GM19463 (cell line): ENCODE measurements around the gene DNASE2B.

Experiments used
- ATAC-seq: cut with Tn5 transposase; IDR thresholded peaks from one replicate; pipeline ENCODE4 v1.9.1; 2021; ENCODE audit warnings: mild to moderate bottlenecking, moderate library complexity; ENCODE audit not compliant: unreplicated experiment

The DNASE2B gene, protein sequence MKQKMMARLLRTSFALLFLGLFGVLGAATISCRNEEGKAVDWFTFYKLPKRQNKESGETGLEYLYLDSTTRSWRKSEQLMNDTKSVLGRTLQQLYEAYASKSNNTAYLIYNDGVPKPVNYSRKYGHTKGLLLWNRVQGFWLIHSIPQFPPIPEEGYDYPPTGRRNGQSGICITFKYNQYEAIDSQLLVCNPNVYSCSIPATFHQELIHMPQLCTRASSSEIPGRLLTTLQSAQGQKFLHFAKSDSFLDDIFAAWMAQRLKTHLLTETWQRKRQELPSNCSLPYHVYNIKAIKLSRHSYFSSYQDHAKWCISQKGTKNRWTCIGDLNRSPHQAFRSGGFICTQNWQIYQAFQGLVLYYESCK

DNA sequence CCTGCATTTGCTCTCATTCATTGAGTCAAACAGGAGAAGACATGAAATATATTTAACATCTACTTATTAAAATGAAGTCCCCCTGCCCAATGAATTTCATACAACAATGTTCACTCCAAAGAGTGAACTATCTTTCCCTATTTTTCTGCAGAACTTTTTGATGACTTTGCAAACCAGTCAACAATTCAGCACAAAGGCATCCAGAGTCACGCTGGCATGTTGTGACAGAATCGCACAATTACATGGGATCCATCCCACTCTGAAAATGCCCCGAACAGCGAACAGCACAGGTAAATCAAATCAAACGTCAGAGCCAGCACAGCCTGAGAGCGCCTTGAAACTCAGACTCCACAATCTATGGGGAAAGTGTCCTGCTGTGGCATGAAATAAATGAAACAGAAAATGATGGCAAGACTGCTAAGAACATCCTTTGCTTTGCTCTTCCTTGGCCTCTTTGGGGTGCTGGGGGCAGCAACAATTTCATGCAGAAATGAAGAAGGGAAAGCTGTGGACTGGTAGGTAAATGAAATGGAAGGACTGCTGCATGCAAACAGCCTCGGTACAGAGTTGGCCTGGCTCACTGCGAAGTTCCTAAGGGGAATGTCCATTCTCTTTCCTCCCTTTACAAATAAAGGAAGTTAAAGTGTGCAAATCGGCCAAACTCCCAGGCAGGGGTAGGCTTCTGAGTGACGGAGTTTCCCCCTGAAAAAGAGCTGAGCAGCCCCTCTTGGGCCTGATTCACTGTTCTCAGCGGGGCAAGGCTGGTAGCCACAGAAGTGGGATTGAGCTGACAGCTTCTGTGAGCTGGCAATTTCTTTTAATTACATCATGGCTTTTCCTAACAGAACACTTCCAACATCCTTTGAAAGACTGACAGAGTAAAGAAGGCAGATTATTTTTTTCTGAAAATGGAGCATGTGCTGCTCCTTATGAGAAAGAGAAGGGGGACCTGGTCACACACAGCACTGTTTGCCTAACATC lies at the start of gene DNASE2B:
Gene DNASE2B, plus strand, starts transcription at position 310 of the 981 bp plus-strand sequence. Its CDS starts 81 bp downstream, at position 391.
- no peak for ATAC-seq

DNA sequence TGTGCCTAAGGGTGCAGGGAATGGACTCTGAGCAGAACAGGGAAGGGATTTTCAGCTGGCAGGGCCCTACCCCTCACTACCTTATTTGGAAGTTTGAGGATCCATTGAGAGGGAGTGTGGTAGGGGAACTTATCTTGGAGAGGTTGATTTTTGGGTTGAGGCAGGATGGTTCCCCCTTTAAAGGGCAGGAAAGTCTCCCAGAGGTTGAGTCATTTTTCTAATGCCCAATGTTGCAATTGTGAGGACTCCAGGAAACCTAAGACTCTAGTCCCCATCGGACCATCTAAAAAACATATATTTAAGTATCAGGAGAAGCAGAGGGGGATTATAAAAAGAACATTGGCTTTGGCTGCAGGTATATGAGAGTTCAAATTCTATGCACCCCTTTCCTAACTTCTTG lies 49.5 kb upstream of the DNASE2B start:
- no peak for ATAC-seq

GRCh38 chr1:84350104-84350503 lies 48.2 kb upstream of the DNASE2B start:
- no peak for ATAC-seq

DNA sequence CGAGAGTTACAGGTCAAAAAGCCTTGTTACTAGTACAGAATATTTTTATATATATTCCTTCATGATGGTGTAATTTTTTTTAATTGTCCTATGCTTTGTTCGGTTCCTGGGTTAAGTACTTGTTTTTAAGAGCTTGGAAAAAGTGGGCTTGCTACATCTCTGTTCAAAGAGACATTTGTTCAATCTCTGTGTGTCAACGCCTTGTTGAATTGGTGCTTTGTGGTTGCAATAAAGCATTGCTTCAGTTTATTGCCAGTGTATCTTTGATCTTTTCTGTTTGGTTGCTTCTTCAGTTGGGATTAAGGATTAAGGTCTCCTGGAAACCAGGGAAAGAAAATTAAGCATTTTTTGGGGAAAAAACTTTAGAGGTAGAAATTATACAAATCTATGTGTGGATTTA lies 47.7 kb upstream of the DNASE2B start:
- no peak for ATAC-seq

DNA sequence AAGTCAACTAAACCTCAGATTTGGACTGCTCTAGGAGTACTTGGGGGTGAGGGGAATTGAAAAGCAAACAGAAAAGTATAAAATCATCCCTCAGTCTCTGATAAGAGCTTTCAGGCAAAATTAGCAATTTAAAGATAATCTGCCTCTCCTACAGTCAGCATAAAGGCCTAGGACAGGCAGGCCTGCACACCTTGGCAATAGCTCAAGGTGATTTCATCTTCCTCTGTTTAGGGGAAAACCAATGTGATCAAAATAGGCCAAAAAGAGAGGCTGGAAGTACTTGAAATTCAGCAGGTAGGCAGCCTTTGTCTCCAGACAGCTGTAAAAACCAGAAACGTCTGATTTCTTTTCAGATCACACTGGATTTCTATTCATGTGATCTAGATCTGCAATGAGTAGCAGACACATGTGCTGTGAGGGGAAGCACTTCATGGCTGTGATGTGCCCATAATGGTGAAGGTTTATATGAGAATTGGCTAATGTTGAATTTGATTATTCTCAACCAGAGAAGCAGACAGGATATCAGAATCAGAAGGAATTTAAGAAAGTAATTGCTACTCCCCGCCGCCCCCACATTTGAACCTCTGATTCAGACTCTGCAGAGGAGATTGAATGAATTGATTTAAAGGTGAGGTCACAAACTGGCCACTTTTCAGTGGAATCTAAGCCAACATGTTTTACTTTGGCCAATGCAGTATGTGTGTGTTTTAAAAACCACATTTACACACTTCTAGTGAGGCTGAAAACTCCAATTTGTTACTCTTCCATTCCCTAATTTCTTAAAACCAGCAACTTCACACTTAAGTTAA lies 45.8 kb upstream of the DNASE2B start:
- ATAC-seq = no peak

GRCh38 chr1:84353695-84354094 lies 44.6 kb upstream of the DNASE2B start:
- ATAC-seq = no peak

- no peak for ATAC-seq
Observed at GRCh38 chr1:84355556-84355955, 42.7 kb upstream of the DNASE2B start.

DNA sequence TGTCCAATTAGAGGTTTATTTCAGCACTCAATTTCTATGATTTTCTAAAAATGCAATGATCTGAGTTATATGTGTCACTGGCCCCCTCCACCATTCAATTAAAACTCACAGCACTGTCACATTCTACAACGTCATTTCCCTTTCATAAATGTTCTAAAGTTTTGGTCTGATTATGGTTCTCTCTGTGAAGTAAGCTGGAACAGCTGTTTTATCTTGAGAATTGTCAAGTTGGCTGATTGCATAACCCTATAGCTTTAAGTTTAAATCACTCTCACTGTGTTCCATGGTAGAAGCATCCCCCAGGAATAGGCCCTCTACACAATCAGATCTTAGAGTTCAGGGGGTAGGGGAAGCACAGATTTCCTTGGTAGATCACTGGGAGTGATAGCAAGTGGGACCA lies 41.4 kb upstream of the DNASE2B start:
- no peak for ATAC-seq

- no peak for ATAC-seq
Observed at GRCh38 chr1:84358695-84359094, 39.6 kb upstream of the DNASE2B start.

DNA sequence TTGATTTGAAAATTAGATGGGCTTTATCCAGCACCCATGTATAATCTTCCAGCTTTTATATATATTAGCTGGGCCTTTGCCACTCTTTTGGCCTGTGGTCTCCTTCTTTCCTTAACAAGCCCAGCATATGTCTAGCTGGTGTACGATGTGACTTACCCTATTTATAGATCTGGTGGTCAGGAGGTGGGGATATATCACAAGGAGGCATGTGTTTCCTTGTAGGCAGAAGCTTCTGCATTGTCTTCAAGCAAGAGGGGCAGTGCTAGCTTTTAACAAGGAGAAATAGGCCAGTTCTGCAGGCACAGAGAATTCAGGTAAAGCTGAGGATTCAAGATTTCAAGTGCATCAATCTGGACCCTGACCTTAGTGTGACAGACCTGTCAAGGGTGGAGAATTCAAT lies 38.0 kb upstream of the DNASE2B start:
- ATAC-seq = no peak

DNA sequence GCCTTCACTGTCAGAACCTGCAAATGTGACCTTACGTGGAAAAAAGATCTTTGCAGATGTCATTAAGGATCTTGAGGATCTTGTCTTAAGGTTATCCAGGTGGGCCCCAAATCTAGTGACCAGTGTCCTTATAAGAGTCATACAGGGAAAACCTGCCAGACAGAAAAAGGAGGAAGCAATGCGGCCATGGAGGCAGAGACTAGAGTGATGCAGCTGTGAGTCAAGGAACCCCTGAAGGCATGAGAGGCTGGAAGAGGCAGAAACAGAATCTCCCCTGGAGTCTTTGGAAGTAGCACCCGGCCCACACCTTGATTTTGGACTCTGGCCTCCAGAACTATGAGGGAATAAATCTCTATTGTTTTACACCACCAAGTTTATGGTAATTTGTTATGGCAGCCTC lies 36.5 kb upstream of the DNASE2B start:
- no peak for ATAC-seq

GRCh38 chr1:84363019-84363418 lies 35.3 kb upstream of the DNASE2B start:
- no peak for ATAC-seq

DNA sequence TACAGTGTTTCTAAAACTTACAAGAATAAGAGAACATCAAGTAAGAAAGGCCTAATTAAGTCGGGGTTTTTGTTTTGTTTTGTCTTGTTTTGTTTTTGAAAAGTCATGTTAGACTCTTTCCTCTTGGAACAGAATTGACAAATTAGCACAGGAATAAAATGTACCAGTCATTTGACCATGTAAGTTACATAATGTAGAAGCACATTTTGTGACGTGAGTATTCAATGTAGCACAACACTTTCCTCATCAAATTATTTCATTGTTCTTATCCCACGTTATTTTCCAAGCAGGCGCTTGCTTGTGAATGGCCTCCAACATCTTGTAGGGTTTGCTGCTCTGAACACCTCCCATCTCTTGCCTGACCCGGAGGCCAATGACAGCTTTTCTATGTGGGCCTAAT lies 34.7 kb upstream of the DNASE2B start:
- no peak for ATAC-seq

DNA sequence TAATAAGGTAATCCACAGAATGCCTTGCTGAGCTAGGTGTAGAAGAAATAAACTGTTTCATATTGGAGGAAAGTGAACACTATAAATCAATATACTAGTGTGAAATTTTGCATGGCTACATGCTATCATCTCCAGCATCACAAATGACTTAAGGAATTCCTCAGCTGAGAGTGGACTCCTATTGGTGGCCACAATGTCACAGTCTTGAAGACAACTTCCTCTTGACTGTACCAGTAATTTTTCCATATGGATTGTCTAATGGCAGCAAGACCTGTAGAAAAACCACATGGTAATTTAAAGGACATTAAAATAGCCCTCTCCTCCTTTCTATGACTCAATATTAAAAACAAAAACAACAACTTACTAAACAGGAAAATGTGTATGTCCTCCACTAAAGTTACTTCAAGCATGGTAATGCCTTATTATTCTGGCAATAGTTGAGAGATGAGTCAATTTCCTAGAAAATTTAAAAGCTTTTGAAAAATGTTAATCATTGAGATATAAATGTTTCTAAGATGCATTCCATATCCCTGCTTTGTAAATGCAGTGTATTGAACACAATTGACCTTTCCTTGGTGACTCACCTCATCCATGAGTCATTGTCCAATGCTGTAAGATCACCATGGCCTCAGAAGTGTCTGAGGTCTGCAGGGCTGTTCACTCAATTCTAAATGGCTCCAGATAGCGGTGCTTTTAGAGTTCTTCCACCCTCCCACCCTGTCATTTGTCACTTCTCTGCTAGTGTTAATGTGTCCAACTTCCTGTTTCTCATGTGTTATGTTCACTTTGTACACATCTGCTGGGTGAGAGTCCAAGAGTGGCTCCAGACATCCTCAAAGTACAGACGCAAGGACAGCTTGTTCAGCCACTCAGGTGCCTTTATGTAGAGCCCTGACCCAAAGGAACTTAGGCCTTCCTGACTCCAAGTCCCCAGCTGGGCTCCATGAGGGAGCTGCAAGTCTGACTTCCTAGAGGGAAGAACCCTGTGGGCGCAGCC lies 32.8 kb upstream of the DNASE2B start:
- ATAC-seq = peak; percentile 62

- ATAC-seq = no peak
Observed at GRCh38 chr1:84366786-84367185, 31.5 kb upstream of the DNASE2B start.

DNA sequence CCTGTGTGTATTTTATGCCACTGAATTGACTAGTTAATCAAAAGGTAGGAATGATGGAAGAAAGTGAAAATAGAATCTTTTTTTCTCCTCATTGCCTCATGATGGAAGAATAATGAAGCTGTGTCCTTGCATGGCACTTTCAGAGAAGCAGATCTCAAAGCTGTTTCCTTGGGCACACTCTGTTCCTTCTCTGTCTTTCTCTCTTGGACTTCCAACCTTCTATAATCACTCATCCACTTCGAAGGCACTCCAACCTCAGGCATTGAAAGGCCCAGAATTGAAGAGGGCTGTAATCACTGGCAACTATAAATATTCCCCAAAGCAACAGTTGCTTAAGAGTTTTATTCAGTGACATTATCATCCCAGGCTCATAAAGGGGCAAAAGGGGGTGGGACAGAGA lies 31.1 kb upstream of the DNASE2B start:
- no peak for ATAC-seq

DNA sequence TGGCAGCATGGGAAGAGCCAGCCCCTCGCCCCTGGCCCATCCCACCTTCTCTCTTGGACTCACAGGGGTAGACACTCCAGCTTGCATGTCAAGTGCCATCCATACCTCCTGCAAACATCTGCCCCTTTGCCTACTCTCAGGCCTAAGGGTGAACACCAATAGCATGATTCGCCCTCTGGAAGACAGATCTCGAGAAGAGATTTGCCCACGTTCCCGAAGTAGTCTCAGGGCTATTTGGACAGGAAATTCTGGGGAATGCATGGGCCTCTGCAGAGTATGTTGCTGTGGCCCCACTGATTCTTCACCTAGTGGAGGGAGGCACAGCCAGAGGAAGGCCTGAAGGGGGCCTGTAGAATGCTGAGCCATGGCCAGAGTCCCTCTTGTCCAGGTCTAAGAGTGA lies 29.8 kb upstream of the DNASE2B start:
- ATAC-seq = no peak

- no peak for ATAC-seq
Observed at GRCh38 chr1:84370266-84370665, 28.0 kb upstream of the DNASE2B start.

DNA sequence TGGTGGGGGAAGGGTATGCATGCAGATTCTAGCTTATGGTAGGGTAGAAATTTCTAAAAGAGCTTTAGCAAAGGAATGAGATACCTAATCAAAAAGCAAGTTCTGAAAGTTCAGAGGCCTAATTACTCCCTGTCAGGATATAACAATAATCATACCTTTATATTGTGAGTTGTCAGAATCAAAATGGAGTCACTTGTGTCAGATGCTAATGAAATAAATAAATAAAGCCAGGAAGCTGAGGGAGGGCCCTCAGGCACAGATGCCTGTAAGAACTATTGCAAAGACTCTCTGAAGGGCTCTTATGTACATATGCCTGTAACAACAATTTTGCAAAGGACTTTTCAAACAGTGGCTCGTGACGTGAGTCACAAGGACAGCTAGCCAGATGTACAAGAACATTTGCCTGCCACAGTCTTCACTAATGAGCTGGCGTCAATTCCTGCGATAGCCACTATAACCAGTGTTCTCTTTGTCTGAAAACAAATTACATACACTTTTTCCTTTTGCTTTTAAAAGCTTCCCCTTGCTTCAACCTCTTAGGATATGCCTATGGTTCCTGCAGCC lies 27.4 kb upstream of the DNASE2B start:
- no peak for ATAC-seq
